ENCODE results near the gene CEBPZ.

The CEBPZ gene

GRCh38 chr2:37189452-37190153 lies 41.8 kb downstream of the CEBPZ start:
- TF ChIP-seq YY1 (IDR thresholded peaks at IDR 0.05; ENCODE audit: low read depth) (no peak), MAX (IDR thresholded peaks at IDR 0.05) (peak; percentile 11; the same call in 1 of the 2 replicates)

GRCh38 chr2:37188570-37188969 lies 42.8 kb downstream of the CEBPZ start, which contains the start of gene SULT6B1:
Gene SULT6B1 (minus strand): TSS chr2:37188670. CDS start chr2:37188640, 30 bp downstream.
- no peak for TF ChIP-seq RAD21 (IDR thresholded peaks at IDR 0.05; ENCODE audit: low read depth)
- TF ChIP-seq NFIC (IDR thresholded peaks at IDR 0.05): no peak
- no peak for TF ChIP-seq EP300 (IDR thresholded peaks at IDR 0.05; ENCODE audit: borderline replicate concordance)
- no peak for TF ChIP-seq YY1 (IDR thresholded peaks at IDR 0.05; ENCODE audit: low read depth)
- no peak for TF ChIP-seq TEAD4 (IDR thresholded peaks at IDR 0.05)
- TF ChIP-seq MAX (IDR thresholded peaks at IDR 0.05): no peak
- TF ChIP-seq ZBTB7A (IDR thresholded peaks at IDR 0.05; ENCODE audit: low read depth): no peak
- TF ChIP-seq USF1 (IDR thresholded peaks at IDR 0.05): no peak
- no peak for TF ChIP-seq CREB1 (IDR thresholded peaks at IDR 0.05; ENCODE audit: low read depth)

- no peak for TF ChIP-seq USF1 (IDR thresholded peaks at IDR 0.05)
- TF ChIP-seq RAD21 (IDR thresholded peaks at IDR 0.05; ENCODE audit: low read depth): no peak
- TF ChIP-seq NFIC (IDR thresholded peaks at IDR 0.05): no peak
- no peak for TF ChIP-seq TAF1 (IDR thresholded peaks at IDR 0.05; ENCODE audit: low read depth)
- TF ChIP-seq ZBTB7A (IDR thresholded peaks at IDR 0.05; ENCODE audit: low read depth): no peak
- no peak for TF ChIP-seq CEBPB (IDR thresholded peaks at IDR 0.05)
- no peak for TF ChIP-seq EP300 (IDR thresholded peaks at IDR 0.05; ENCODE audit: borderline replicate concordance)
- TF ChIP-seq EGR1 (IDR thresholded peaks at IDR 0.05): no peak
Measured at GRCh38 chr2:37181726-37182684, 49.4 kb downstream of the CEBPZ start.

GRCh38 chr2:37180640-37181039 lies 50.8 kb downstream of the CEBPZ start:
- TF ChIP-seq NFIC (IDR thresholded peaks at IDR 0.05): no peak
- TF ChIP-seq RAD21 (IDR thresholded peaks at IDR 0.05; ENCODE audit: low read depth): no peak
- TF ChIP-seq TAF1 (IDR thresholded peaks at IDR 0.05; ENCODE audit: low read depth): no peak
- no peak for TF ChIP-seq EP300 (IDR thresholded peaks at IDR 0.05; ENCODE audit: borderline replicate concordance)
- TF ChIP-seq YY1 (IDR thresholded peaks at IDR 0.05; ENCODE audit: low read depth): no peak
- no peak for TF ChIP-seq EGR1 (IDR thresholded peaks at IDR 0.05)
- TF ChIP-seq CEBPB (IDR thresholded peaks at IDR 0.05): no peak
- TF ChIP-seq CREB1 (IDR thresholded peaks at IDR 0.05; ENCODE audit: low read depth): no peak
- TF ChIP-seq TCF12 (IDR thresholded peaks at IDR 0.05; ENCODE audit: low read depth): no peak
- TF ChIP-seq FOXM1 (IDR thresholded peaks at IDR 0.05; ENCODE audit: borderline replicate concordance, low read depth): no peak
- no peak for TF ChIP-seq REST (IDR thresholded peaks at IDR 0.05; ENCODE audit: low read depth)
- TF ChIP-seq ZBTB7A (IDR thresholded peaks at IDR 0.05; ENCODE audit: low read depth): no peak
- no peak for TF ChIP-seq USF1 (IDR thresholded peaks at IDR 0.05)
- TF ChIP-seq TEAD4 (IDR thresholded peaks at IDR 0.05): no peak

- TF ChIP-seq USF1 (IDR thresholded peaks at IDR 0.05) (no peak), EP300 (IDR thresholded peaks at IDR 0.05; ENCODE audit: borderline replicate concordance) (no peak), REST (IDR thresholded peaks at IDR 0.05; ENCODE audit: low read depth) (no peak), EGR1 (IDR thresholded peaks at IDR 0.05) (no peak), CEBPB (IDR thresholded peaks at IDR 0.05) (no peak), YY1 (IDR thresholded peaks at IDR 0.05; ENCODE audit: low read depth) (no peak), MAX (IDR thresholded peaks at IDR 0.05) (no peak), RAD21 (IDR thresholded peaks at IDR 0.05; ENCODE audit: low read depth) (no peak), FOXM1 (IDR thresholded peaks at IDR 0.05; ENCODE audit: borderline replicate concordance, low read depth) (no peak), TEAD4 (IDR thresholded peaks at IDR 0.05) (no peak)
Measured at GRCh38 chr2:37180006-37180639, 51.3 kb downstream of the CEBPZ start.
